Heart left ventricle (tissue), 13 donors: ENCODE measurements around the gene RALGPS1.

ENCODE experiments used
- POLR2A ChIP-seq, 2 donors: fragments of 450-650 bp; IDR thresholded peaks; one replicate each; pipeline ENCODE4 v1.6.1; 2017; ENCODE audit warnings: antibody characterized with exemption in 2 of 2, mild to moderate bottlenecking in 2 of 2, moderate library complexity in 2 of 2
- TF ChIP-seq, protein P1 (sequence below), 12 donors: fragments of 200-600 bp; sonication (generic) in 4 of 12; IDR thresholded peaks; one replicate each; pipeline versions ENCODE4 v1.5.0 to v1.8.0; 2018 to 2022; ENCODE audit warnings: antibody characterized with exemption in 12 of 12, mild to moderate bottlenecking in 5 of 12
- donor health status: ischemic (EF 13 %, LVEDD 7.1; RV severe dilation, severe dysfunction).
- donor health status: DM: no; HTN: yes; CAD: no.
- donor health status: DM: no; HTN: no; CAD: no.
- donor health status: ischemic (EF 25% LVEDD 6.9; RV normal size, moderate dysfunction).
- donor health status: ischemic (EF 25% LVEDD 5.7; RV mildly dilated, moderate dysfunction).
- donor health status: ischemic (EF 35%, LVEDD 5.7; RV mildly dilated, moderate dysfunction).
- donor health status: nonischemic (EF 11% LVEDD 7.7; RV severe dilation, severe dysfunction).
- donor health status: DM: yes; HTN: yes; CAD: no.
- donor health status: PGD.
- donor health status: ischemic (EF 29% LVEDD 5.4; RV normal size, mild dysfunction).
- donor health status: nonischemic (EF 23%, LVEDD 6.1; RV moderate dilation, normal function).

DNA sequence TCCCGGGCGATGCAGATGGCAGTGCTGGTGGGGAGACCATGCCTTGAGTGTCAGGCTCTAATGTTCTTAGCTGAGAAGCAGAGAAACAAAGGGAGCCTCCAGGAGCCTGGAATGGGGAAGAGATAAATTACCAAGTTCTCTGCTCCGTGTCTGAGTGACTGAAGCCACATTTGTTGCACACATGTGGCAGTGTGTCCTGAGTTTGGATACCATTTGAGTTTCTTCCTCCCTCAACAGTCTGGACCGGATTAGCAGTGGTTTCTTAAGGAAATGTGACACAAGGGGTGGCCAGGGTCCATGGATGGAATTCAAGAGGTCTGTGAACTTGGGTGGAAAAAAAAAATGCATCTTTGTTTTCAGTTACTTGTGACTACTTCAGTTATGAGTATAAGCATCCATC lies 299.3 kb downstream of the RALGPS1 start:
- TF ChIP-seq, protein P1, sequence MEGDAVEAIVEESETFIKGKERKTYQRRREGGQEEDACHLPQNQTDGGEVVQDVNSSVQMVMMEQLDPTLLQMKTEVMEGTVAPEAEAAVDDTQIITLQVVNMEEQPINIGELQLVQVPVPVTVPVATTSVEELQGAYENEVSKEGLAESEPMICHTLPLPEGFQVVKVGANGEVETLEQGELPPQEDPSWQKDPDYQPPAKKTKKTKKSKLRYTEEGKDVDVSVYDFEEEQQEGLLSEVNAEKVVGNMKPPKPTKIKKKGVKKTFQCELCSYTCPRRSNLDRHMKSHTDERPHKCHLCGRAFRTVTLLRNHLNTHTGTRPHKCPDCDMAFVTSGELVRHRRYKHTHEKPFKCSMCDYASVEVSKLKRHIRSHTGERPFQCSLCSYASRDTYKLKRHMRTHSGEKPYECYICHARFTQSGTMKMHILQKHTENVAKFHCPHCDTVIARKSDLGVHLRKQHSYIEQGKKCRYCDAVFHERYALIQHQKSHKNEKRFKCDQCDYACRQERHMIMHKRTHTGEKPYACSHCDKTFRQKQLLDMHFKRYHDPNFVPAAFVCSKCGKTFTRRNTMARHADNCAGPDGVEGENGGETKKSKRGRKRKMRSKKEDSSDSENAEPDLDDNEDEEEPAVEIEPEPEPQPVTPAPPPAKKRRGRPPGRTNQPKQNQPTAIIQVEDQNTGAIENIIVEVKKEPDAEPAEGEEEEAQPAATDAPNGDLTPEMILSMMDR (IDR thresholded peaks at IDR 0.05): no peak
- no peak for TF ChIP-seq POLR2A (IDR thresholded peaks at IDR 0.05)
